ENCODE results near the gene AK9.
"Not testable (repeated sequence)": the region's sequence is repeated elsewhere in the genome, so short reads cannot be mapped to it uniquely, and the experiment has no call there.

Gene AK9

DNA sequence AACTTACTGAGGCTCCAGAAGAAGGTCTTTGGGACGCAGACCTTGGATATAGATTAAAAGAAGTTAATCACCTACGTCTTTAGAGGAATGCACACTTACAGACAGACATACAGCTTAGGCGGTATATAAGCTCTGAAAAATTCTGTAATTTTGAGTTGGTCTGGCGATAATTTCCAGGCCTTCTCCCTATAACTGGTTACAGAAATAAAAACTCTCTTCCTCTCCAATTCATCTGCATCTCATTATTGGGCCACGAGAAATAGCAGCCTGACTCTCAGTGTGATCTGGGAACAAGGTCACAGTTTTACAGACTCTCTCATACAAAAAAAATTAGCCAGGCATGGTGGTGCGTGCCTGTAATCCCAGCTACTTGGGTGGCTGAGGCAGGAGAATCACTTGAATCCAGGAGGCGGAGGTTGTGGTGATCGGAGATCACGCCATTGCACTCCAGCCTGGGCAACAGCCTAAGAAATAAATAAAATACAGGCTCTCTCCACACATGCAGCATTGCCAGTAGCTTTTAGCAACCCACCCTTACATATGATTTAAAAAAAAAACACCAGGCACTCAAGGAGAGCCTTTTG lies 212.7 kb downstream of the AK9 start:
- DNase-seq = no peak

DNA sequence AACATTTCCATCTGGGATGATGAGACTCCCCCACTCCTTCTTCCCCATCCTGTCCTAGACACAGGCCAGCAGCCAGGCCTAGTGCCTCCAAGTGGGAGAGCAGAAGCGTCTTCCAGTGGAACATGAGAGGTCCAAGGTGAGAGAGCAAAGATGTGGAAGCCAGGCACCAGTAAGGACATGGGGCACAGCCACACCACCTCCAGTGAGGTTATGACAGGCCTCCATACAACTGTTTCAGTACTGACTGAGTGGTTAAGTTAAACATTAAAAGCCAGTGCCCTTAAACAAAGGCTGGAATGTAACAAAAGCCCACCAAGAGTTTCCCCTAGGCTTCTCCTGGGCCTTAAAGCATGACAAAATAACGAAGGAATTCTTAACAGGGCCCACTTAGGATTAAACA lies 213.3 kb downstream of the AK9 start:
- DNase-seq = no peak

DNA sequence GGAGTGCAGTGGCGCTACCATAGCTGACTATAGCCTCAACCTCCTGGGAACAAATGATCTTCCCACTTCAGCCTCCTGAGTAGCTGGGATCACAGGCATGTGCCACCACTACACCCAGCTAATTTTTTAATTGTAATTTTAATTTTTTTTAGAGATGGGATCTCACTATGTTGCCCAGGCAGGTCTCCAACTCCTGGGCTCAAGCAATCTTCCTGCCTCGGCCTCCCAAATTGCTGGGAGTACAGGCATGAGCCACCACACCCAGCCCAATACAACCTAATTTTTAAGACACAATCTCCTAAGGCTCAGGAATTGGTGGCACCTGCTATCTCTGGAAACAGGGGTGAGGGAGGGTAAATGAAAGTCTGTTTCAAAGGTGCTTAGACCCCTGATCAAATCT lies 213.8 kb downstream of the AK9 start:
- no peak for DNase-seq

DNA sequence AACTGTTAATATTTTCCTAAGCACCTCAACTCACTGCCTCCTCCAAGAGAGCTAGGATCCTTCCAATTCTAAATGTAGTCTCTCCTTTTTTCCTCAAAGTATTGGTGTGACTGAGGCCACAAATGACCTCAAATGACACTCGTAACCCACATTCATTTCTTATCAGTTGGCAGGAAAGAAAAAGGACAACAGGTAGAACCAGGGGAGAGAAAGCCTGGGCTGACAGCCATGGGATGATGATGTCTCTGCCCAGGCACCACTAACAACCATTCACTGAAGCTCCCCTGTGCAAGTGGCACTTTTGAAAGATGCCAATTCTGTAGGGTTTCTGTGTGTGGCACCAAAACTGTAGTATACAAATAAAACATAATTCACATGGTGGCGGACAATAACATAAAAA lies 215.4 kb downstream of the AK9 start:
- DNase-seq = no peak

DNA sequence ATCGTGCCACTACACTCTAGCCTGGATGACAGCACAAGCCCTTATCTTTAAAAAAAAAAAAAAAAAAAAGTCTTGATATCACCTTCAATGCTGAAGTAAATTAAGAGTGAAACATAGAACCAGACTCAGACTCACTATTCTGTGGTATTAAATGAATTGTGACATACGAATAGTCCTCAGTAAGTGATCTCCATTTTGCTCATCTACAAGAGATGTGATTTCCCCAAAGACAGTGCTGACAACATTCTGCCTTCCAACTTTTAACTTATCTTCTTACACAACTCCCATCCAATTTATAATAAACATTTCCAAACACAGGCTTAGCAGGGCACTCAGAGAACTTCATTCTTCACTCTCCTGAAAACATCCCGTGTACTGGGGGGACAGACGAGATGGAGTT lies 216.0 kb downstream of the AK9 start:
- DNase-seq = no peak

DNA sequence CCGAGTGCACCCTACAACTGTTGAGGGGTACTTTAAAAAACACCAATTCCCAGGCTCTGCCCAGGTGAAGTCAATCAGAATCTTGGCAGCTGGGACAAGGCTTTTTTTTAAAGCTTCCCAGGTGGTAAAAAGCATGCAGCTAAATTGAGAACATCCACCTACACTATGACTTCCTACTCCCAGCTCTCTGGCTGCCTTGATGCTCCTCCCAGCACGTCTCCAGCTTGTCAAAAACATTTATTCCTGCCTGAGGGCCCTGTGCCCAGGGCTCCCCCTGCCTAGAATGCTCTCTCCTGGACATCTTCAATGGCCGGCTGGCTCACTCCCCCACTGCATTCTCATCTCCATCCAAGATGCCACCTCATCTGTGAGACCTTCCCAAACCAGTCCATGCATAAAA lies 217.9 kb downstream of the AK9 start:
- DNase-seq = no peak

DNA sequence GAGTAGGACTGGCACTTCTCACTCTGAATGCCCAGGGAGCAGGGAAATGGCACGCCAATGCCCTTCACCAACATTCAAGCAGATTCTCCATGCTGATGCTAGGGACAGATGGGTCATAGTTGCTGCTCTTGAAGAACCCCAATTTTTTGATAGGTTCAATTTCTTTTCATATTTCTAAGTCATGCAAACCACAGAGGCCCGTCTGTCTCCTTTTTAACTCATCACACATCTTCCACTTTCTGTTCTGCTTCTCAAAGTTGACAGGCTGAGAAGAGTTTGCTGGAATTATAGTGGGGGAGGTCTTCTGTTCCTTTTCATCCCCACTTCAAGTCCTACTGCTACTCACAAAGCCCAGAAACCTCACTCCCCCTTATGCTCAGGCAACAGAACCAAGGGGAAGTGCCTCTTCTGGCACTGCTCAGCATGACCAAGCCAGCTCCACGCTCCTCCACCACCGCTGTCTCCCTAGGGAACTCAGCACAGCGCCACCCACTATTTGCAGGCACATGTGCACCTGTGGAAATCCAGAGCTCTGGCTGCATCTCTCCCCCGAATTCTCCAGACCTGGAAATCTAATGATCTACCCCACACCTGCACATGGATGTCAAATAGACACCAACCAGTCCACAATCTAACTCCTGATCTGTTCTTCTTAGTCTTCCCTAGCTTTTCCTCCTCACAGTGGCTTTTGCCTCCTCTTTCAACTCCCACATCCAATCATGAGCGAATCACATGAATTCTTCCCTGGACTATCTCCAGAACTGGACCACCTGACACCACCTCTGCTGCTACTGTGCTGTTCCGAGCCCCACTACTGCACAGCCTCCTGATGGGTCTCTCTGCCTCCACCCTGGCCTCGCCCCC lies 218.6 kb downstream of the AK9 start:
- no peak for DNase-seq

DNA sequence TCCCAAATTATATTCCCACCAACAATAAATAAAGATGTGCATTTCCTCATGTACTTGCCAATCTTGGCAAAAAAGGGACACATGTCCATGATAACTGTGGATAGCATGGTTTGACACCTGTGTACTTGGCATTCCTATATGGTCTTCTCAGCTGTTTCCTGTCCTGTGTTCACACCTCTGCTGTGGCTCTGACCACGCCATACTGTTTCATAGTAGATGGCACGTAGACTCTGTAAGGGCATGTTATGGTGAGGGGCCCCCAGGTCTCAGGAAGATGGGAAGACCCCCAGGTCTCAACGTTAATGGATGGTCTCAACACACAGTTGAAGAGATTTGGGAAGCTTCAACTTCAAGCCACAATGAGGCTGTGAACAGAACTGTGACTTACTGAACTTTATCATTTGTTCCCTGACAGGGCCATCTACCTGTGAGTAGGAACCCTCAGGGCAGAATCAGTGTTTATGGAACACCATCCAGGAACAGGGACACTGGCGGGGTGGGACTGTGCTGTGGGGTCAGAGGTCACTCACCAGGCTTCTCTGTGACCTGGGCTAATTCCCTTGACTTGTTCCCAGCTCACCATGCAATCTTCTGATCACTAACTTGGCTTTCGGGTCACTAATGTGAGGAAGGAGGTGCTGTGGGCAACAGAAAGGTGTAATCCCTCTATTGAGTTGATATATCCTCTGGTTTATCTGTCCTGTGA lies 219.7 kb downstream of the AK9 start:
- no peak for DNase-seq

DNA sequence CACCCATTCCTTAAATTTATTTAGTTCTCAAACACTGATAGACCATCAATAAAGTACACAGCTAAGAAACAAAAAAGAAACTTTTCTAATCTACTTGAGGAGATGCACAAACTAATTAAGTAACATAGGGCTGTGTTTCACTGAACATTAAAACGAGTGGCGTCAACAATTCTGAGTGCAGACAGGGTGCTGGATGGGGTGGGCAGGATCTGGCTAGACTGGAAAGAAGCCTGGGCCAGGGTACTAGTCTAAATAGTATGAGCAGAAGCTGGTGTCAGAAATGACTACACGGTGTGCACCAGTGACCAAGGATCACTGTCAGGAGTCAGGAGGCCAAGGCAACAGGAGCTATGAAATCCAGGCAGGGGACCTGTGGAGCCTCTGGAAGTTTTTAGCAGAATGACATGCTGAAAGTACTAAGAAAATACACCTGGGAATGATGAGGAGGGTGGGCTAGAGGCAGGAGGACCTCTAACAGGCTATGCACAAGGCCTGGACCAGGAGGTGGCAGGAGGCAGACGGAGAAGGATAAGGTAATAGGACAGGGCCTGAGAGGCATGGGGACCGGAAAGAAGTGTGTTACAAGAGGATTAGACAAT lies 221.3 kb downstream of the AK9 start:
- no peak for DNase-seq

DNA sequence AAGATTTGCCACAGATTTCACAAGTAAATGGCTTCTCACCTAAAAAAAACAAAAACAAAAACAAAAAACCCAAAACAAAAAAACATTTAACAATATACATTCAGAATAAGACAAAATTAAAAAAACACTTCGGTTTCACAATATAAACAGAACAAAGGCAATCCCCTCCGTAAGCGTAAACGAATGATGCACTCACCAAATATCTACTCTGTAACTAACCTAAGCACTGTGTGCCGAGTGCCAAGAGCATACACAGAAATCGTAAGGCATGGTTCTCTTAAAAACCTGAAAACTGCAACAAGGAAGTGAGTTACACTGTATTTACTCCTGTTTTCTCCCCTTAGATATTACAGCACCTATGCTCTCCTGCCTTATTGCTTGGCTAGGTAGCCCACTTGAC lies 223.3 kb downstream of the AK9 start:
- DNase-seq = no peak

DNA sequence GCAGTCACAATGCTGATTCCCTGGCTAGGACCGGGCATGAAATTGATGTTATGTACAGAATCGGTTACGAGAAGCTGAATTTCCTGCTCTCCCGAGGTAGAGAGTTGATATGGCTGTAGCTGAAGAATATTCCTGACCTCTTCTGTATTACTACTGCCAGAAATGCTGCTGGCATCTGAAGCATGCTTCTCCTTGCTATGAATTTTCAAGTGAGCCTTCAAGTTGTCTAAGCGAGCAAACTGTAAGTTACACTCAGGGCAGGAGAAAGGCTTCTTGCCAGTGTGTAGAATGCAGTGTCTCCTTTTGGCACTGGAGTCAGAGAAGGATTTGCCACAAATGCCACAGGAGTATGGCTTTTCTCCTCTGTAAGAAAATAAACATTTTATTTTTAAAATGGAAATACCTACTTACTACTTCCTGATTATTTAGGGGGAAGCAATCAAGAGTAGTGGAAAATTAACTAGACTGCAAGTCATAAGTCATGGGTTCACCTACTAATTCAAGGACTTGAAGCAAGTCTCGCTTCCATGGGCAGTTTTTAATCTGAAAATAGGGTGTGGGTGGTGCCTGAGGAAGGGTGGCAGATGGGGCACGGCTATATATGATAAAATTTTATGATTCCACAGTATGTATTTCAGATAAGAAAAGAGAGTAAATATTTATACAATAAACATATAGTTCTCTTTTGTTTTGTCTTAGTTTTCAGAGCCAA lies 224.6 kb downstream of the AK9 start:
- DNase-seq = no peak

DNA sequence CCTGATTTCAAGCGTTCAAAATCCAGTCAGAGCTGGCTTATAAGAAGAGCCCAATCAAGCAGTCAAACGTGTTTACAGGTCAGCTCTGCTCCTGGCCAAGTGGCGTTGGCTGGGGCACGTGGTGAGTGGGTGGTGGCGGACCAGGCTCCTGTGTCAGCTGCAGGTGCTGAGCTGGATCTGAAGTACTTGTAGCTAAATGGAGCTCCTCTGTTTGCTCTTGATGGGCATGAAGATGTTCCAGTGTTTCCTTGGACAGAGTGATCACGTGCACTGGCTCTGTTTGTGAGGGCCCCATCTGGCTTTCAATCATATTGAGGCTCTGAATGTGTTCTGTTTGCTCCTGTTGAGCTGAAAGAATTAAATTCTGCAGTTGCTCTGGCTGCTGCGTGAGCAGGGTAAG lies 225.2 kb downstream of the AK9 start:
- no peak for DNase-seq

DNA sequence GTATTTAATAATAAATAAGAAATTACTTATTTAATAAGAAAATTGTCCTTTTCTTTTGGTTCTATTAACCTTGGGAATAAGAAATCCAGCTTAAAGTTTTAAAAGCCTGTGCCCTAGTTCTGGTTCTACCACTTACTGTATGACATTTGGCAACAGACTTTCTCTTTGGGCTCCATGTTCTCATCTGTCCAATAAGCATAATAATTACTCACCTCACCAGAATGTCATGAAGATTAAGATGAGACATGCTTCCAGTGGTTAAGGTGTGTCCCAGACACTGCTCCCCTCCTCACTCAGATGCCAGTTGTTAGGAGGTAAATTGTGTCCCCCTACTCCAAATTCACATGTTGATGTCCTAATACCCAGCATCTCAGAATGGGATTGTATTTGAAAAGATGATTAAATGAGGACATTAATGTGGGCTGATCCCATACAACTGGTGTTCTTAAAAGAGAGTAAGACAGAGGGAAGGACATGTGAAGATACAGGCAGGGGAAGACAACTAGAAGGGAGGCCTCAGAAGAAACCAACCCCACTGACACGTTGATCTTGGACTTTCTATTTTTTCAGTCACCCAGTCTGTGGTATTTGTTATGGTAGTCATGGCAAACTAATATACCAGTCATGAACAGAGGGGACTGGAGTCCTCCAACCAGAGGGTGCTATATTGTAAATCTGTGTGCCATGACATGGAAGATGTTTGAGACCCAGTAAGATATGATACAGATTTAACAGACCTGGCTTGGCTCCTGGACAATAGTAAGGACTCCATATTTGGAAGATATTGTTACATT lies 229.1 kb downstream of the AK9 start:
- DNase-seq = no peak

DNA sequence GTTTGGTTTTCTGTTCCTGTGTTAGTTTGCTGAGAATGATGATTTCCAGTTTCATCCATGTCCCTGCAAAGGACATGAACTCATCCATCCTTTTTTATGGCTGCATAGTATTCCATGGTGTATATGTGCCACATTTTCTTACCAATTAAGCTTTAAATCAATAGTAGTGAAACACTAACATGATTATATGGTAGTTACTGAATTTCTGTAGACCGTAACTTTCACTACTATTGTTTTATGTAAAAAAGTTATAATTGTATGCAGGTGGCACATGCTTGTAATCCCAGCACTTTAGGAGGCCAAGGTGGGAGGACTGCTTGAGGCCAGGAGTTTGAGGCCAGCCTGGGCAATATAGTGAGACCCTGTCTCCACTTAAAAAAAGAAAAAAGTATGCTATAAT lies 229.8 kb downstream of the AK9 start:
- DNase-seq = not testable (repeated sequence)

DNA sequence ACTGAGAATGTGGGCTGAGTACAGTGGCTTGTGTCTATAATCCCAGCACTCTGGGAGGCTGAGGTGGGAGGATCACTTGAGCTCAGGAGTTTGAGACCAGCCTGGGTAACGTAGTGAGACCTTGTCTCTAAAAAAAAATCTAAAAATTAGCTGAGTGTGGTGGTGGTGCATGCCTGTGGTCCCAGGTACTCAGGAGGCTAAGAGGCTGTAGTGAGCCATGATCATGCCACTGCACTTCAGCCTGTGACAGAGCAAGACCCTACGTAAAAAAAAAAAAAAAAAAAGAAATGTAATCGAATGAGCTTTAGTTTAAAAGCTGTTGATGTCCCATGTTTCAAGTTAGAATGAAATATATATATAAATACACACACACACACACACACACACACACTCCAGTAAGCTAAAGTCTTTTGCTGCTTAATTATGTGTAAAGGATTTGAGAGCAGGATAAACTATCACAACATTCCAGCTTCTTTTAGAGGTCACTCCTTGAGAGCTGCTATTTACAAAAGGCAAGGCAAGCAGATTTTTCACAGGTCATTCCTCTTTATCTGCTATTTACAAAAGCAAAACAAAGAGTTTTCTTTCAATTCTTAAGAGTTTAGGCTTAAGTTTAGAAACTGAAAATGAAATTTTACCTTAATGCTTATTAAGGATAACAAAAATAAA lies 230.7 kb downstream of the AK9 start:
- no peak for DNase-seq

DNA sequence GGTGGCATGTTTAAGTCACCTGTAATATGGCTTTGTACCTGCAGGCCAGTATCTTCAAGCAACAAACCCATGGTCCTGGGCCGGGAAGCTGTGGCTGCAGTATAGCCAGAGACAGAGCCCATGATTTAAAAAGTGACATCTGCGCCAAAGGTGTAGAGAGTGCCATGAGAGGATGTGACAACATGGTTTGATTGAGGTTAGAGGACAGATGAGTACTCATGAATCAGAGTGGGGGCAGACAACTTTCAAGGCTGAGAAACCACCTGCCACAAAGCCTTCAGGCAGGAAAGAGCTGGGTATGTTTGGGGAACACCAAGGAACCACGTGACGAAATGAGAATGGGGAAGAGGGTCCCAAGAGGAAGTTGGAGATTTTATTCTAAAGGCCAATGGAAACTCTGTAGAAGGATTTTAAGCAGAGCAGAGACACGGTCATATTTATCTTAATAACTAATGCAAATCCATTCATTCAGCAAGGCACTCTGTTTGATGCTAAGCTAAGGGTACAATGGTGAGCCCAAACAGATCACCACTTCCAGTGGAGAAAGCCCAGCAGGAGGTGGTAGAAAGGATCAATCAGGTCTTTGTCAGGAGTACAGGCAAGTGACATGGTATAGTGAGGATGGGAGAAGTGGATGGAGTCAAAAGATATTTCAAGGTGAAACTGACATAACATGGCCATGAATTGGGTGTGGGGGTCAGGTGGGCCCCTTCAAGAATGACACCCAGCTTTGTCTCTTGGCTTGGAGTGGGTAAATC lies 232.0 kb downstream of the AK9 start:
- no peak for DNase-seq

DNA sequence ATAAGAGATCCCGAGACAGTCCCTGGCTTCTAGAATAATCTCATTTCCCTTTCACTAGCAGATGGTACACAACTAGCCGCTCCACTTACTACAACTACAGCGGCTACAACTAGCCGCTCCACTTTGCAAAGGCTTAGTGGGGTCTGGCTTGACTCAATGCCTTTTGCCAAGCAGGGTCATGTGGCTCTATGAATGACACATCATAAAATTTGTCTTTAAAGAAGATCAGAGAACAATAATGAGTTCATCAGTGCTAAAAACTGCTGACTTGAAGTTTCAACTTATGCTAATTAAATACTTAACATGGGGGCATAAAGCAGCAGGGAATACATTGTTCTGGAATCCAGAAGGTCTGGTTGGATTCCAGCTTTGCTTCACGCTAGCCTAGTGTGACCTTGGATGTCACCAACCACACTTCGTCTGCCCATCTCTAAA lies 233.4 kb downstream of the AK9 start:
- no peak for DNase-seq

DNA sequence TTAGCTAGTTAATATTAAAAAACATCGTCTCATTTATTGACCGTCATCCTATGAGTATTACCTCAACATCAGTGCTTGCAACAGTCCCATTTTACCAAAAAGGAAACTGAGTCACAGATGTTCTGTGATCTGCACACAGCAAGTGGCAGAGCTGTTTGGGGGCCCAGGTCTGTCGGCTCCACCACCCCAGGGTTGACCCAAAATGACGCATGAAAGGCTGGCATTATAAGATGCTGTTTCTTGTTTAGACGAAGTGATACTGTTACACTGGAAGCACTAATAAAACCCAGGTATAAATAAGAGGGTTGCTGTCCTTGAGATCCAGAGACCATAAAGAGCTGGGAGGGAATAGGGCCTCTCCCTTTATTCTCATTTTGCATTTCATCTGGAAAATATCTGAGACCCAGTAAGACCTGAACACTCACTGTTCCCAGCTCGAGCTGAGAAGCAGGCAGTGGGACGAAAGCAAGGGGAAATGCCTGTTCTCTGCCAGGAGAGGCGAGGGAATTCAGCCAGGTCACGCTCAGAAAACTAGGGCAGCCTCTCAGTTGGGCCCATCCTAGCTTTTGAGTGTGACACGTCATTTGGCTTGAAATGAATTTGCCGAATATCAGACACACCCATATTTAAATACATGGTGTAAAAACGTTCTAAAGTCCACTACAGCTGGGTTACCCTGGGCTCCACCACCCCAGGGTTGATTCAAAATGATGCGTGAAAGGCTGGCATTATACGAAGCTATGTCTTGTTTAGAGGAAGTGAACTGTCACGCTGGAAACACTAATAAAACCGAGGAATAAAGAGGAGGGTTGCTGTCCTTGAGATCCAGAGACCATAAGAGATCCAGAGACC lies 234.1 kb downstream of the AK9 start:
- no peak for DNase-seq

DNA sequence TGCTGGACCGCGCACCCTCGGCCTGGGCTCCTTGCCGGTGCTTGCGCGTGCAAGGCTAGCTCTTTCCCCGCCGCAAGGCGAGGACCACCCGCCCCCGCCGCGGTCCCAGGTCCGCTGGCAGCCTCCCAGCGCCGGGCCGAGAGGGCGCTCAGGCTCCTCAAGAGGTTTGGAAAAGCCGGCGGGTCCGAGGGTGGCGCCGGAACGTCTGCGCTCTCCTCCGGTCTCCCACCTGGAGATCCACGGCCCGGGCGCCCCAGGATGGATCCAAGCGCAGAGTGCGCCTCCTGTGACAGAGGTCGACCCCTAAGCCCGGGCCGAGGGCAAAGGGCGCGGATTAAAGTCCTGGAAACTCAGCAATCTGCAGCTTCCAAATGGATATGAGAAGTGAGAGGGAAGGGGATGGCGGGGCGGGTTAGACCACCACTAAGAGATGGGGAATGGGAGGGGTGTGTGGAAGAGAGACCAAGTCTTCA lies 234.9 kb downstream of the AK9 start:
- no peak for DNase-seq
